Central memory CD8-positive, alpha-beta T cell (primary cell): ENCODE results near the gene PRL.

ENCODE experiments used
- ATAC-seq: fragments of 150-1000 bp; cut with Tn5 transposase; replicated peaks from 2 replicates; pipeline ENCODE4 v1.10.0; 2022; ENCODE audit warnings: mild to moderate bottlenecking, moderate FRiP score, moderate number of reproducible peaks; ENCODE audit not compliant: poor library complexity, severe bottlenecking; ENCODE audit errors: extremely low read depth
- DNase-seq, 2 donors: peaks; one replicate each; pipeline ENCODE4 v3.0.0; 2021; ENCODE audit warnings: low spot score in 2 of 2
- H3K27ac Mint-ChIP-seq: one replicate; pipeline ENCODE4 v1.8.0; 2022; ENCODE audit warnings: low read depth, mild to moderate bottlenecking, moderate library complexity, mixed read lengths
- H3K27me3 Mint-ChIP-seq: one replicate; pipeline ENCODE4 v1.8.0; 2022; ENCODE audit warnings: mixed read lengths
- H3K36me3 Mint-ChIP-seq: one replicate; pipeline ENCODE4 v1.8.0; 2022; ENCODE audit warnings: mild to moderate bottlenecking, moderate library complexity, mixed read lengths; ENCODE audit not compliant: insufficient read depth
- H3K4me1 Mint-ChIP-seq: one replicate; pipeline ENCODE4 v1.8.0; 2022; ENCODE audit warnings: mixed read lengths
- H3K4me3 Mint-ChIP-seq: one replicate; pipeline ENCODE4 v1.8.0; 2022; ENCODE audit warnings: mild to moderate bottlenecking, moderate library complexity, mixed read lengths
- H3K9me3 Mint-ChIP-seq: one replicate; pipeline ENCODE4 v1.8.0; 2022; ENCODE audit warnings: mixed read lengths

Gene PRL

GRCh38 chr6:22296936-22297335 is at the start of gene PRL:
Gene PRL (minus strand): TSS chr6:22297036. CDS start chr6:22296982, 54 bp downstream.
- Mint-ChIP-seq H3K9me3 (peaks cover 10% of the 10 kb centered on the region), H3K36me3 (no peaks in the 10 kb centered on the region), H3K4me3 (no peak within 1 kb of the TSS), H3K4me1 (no peaks in the 10 kb centered on the region), H3K27me3 (no peaks in the 10 kb centered on the region), H3K27ac (no peak within 1 kb of the TSS)
- DNase-seq (no peak), ATAC-seq (no peak)

GRCh38 chr6:22343864-22344263 is 47.0 kb upstream of the PRL start:
- H3K27me3 Mint-ChIP-seq: no peaks in the 10 kb centered on the region
- no peak for DNase-seq
- no peaks in the 10 kb centered on the region for H3K4me1 Mint-ChIP-seq
- ATAC-seq: no peak
- peaks cover 24% of the 10 kb centered on the region for H3K9me3 Mint-ChIP-seq
- H3K4me3 Mint-ChIP-seq: no peak overlapping the region
- no peaks in the 10 kb centered on the region for H3K36me3 Mint-ChIP-seq
- H3K27ac Mint-ChIP-seq: no peak overlapping the region

GRCh38 chr6:22334778-22335177 is 37.9 kb upstream of the PRL start:
- Mint-ChIP-seq H3K4me1 (no peaks in the 10 kb centered on the region), H3K9me3 (peaks cover 4% of the 10 kb centered on the region), H3K4me3 (no peak overlapping the region), H3K27ac (no peak overlapping the region), H3K36me3 (no peaks in the 10 kb centered on the region), H3K27me3 (no peaks in the 10 kb centered on the region)
- ATAC-seq (no peak), DNase-seq (no peak)

DNA sequence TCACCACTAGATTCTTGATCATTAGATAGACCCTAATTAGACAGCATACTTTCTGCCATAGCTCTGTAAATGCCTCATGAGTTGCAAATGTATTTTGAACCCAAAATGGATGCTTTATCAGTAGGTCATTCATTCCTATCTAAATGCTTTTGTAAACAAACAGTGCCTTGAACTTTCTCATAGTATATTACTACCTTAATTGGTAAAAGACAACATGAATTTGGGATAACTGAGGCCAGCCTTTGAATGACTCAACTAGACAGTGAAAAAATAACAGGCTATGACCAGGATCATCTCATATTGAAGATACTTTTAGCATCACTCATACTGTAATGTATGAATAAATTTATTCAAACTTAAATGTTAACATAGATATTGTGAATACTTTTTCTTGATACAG is 37.0 kb upstream of the PRL start:
- Mint-ChIP-seq H3K9me3 (no peaks in the 10 kb centered on the region), H3K27me3 (no peaks in the 10 kb centered on the region), H3K36me3 (no peaks in the 10 kb centered on the region), H3K4me3 (no peak overlapping the region), H3K4me1 (no peaks in the 10 kb centered on the region), H3K27ac (no peak overlapping the region)
- no peak for ATAC-seq
- no peak for DNase-seq

GRCh38 chr6:22332711-22333110 is 35.9 kb upstream of the PRL start:
- Mint-ChIP-seq H3K36me3 (no peaks in the 10 kb centered on the region), H3K4me1 (no peaks in the 10 kb centered on the region), H3K4me3 (no peak overlapping the region), H3K9me3 (no peaks in the 10 kb centered on the region), H3K27ac (no peak overlapping the region), H3K27me3 (no peaks in the 10 kb centered on the region)
- ATAC-seq (no peak), DNase-seq (no peak)

GRCh38 chr6:22332216-22332615 is 35.4 kb upstream of the PRL start:
- Mint-ChIP-seq H3K4me1 (no peaks in the 10 kb centered on the region), H3K27ac (no peak overlapping the region), H3K27me3 (no peaks in the 10 kb centered on the region), H3K36me3 (no peaks in the 10 kb centered on the region), H3K4me3 (no peak overlapping the region), H3K9me3 (no peaks in the 10 kb centered on the region)
- ATAC-seq: no peak
- DNase-seq: no peak

DNA sequence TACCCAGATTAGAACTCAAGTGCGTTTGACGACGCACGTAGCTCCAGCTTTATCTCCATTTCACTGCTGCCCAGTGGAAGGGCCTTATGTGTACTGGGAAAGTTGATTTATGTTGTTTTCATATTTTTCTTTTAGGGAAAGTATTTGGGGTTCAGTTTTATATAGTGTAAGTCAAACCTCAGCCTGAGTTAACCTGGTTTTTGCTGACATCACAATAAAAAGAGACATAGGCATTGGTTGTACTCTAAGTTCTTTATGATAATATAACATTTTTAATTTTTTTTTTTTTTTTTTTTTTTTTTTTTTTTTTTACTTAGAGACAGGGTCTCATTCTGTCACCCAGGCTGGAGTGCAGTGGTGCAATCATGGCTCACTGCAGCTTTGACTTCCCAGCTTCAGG is 34.1 kb upstream of the PRL start:
- no peaks in the 10 kb centered on the region for H3K27me3 Mint-ChIP-seq
- H3K4me1 Mint-ChIP-seq: no peaks in the 10 kb centered on the region
- H3K36me3 Mint-ChIP-seq: no peaks in the 10 kb centered on the region
- no peak overlapping the region for H3K27ac Mint-ChIP-seq
- H3K9me3 Mint-ChIP-seq: no peaks in the 10 kb centered on the region
- DNase-seq: no peak
- no peak overlapping the region for H3K4me3 Mint-ChIP-seq
- ATAC-seq: no peak

DNA sequence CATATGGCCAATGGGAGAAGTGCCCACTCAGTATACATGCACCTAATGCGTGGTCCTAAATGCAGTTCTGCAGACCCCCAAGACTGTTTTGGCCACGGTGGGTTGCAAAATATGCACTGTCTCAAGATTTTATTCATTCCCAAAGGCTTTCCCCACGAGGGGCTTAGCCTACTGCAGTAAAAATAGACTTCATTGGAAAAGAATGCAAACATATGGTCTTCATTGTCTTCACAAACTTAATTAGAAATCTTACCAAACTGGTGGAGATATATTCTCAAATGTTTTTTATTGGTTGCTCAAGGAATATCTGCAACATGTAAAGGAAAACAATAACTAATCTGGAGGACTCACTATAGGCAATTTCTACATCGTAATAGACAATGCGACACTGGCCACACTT is 31.6 kb upstream of the PRL start:
- Mint-ChIP-seq H3K9me3 (no peaks in the 10 kb centered on the region), H3K27me3 (no peaks in the 10 kb centered on the region), H3K27ac (no peak overlapping the region), H3K4me1 (no peaks in the 10 kb centered on the region), H3K4me3 (no peak overlapping the region), H3K36me3 (no peaks in the 10 kb centered on the region)
- no peak for ATAC-seq
- DNase-seq: no peak

DNA sequence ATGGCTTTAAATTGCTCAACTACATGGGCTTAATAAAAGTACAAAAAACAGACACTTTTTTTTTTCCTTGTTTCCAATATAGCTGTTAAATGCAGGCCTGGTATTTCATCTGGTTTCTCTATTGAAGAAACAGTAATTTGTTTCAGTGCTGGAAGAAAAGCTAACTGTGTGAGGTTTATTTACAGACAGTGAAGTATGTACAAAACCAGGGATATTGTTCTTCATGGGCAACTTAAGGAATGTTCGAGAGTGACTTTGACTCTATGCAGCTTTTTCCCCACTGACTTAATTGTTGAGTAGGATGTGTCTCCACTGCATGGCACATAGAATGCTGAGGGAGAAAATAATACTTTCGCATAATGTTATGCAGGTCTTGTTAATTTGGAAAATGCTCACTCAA is 31.0 kb upstream of the PRL start:
- no peaks in the 10 kb centered on the region for H3K36me3 Mint-ChIP-seq
- H3K27me3 Mint-ChIP-seq: no peaks in the 10 kb centered on the region
- no peaks in the 10 kb centered on the region for H3K4me1 Mint-ChIP-seq
- no peak overlapping the region for H3K4me3 Mint-ChIP-seq
- H3K27ac Mint-ChIP-seq: no peak overlapping the region
- H3K9me3 Mint-ChIP-seq: no peaks in the 10 kb centered on the region
- ATAC-seq (no peak), DNase-seq (no peak)

- no peak overlapping the region for H3K4me3 Mint-ChIP-seq
- ATAC-seq (no peak), DNase-seq (no peak)
- no peaks in the 10 kb centered on the region for H3K27me3 Mint-ChIP-seq
- no peak overlapping the region for H3K27ac Mint-ChIP-seq
- H3K4me1 Mint-ChIP-seq: no peaks in the 10 kb centered on the region
- no peaks in the 10 kb centered on the region for H3K9me3 Mint-ChIP-seq
- no peaks in the 10 kb centered on the region for H3K36me3 Mint-ChIP-seq
Observed at GRCh38 chr6:22326500-22326899, 29.7 kb upstream of the PRL start.

- Mint-ChIP-seq H3K27me3 (no peaks in the 10 kb centered on the region), H3K4me1 (no peaks in the 10 kb centered on the region), H3K27ac (no peak overlapping the region), H3K4me3 (no peak overlapping the region), H3K36me3 (no peaks in the 10 kb centered on the region), H3K9me3 (no peaks in the 10 kb centered on the region)
- ATAC-seq: no peak
- no peak for DNase-seq
Observed at GRCh38 chr6:22325481-22325880, 28.6 kb upstream of the PRL start.

- no peak overlapping the region for H3K27ac Mint-ChIP-seq
Observed at GRCh38 chr6:22323848-22324247, 27.0 kb upstream of the PRL start.

DNA sequence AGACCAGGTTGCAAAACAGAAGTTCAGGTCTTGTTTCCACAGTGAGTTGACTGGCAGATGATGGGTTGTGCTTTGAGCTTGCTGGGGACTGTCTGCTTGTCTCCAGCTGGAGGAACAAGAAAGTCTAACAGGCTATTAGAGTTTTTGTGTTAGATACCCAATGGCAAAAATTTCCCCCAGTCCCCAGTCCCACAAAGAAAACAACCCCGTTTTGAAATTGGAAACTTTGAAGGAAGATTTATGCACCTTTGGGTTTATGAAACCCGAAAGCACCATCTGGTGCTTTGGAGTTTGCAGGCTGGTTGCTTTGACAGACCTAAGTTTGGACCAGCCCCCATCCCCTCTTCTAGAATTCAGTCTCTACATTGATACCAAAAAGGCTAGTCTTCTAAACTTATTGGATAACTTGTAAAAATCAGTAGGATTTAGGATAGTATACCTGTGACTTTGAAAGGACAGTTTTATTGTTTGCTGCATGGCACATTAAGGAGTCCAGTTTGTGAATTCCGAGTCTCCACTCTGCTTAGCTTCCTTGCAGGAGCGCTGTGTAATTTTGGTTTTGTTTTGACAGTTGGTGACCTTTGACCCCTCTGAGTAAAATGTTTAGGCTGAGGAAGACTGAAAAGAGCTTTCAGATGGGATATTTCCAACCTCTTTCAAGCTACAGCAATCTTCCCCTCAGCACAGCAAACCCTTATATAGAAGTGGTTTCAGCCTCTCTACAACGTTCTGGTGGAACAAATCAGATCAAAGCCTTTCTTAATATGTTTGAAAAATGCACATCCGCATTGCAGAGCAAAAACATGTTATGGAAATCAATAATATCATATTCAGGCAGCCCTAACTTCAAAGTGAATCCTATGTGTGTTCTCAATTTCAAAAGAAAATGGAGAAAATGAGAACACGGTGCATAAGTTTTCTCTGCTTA is 25.5 kb upstream of the PRL start:
- Mint-ChIP-seq H3K27me3 (no peaks in the 10 kb centered on the region), H3K4me3 (no peak overlapping the region), H3K4me1 (no peaks in the 10 kb centered on the region), H3K27ac (no peak overlapping the region), H3K9me3 (peaks cover 2% of the 10 kb centered on the region), H3K36me3 (no peaks in the 10 kb centered on the region)
- ATAC-seq: no peak
- DNase-seq: no peak

More at GRCh38 chr6:22323848-22324247, 27.0 kb upstream of the PRL start:
- Mint-ChIP-seq H3K27me3 (no peaks in the 10 kb centered on the region), H3K4me3 (no peak overlapping the region), H3K36me3 (no peaks in the 10 kb centered on the region), H3K4me1 (no peaks in the 10 kb centered on the region), H3K9me3 (no peaks in the 10 kb centered on the region)
- DNase-seq: no peak
- no peak for ATAC-seq
